ENCODE measurements around the gene SENP2. TPM values are rescaled to one million over a fixed set of nuclear protein-coding genes. Genes with fewer than 3 reads are reported as not detected.
"Not testable (repeated sequence)": the region's sequence is repeated elsewhere in the genome, so short reads cannot be mapped to it uniquely, and the experiment has no call there.

The SENP2 gene
- polyA plus RNA-seq, 2 donors = 5.3 to 8.4 TPM

GRCh38 chr3:185625784-185626183 lies 39.7 kb downstream of the SENP2 start:
- 68 to 73% methylated on average over 1 of the region's 1 CpG for WGBS, 2 donors
- Histone ChIP-seq H3K36me3 (ENCODE audit: control insufficient read depth in 2 of 2, insufficient read depth in 2 of 2, low read length in 1 of 2) (peaks cover 0 to 8% of the 10 kb centered on the region in 2 donors), H3K4me1 (ENCODE audit: control insufficient read depth in 2 of 2, insufficient read depth in 2 of 2, low read length in 1 of 2) (no peaks in the 10 kb centered on the region)

DNA sequence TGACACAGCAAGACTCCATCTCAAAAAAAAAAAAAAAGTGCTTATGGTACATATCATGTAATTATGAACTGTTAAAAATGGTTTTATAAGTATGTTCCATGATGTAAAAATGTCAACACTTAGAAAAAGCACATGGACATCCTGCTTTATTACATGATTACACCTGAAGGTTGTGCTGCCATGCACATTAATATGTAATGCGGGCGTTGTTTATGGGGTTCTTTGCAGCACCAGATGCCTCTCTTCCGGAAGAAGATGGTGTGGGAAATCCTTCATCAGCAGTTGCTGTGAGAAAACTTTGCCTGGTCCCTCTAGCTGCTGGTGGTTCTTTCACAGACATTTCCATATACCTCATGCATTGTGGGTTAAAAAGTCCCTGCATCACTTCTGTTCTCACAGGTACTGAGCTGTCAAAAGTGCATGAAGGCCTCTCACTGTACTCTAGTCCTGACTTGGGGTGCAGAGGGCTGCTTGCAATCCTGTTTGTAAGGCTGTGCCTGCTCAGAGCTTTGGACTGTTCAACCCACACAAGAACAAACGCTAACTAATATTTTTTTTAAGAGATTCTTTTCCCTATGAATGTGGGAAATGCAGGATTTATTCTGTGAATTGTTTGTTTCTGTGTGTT lies 43.6 kb downstream of the SENP2 start:
- no peak overlapping the region for H3K27ac ChIP-seq (ENCODE audit: low read depth in 2 of 2, low read length in 1 of 2)
- WGBS, 2 donors = 76 to 78% methylated on average over 4 of the region's 4 CpGs

More at GRCh38 chr3:185625784-185626183, 39.7 kb downstream of the SENP2 start:
- Histone ChIP-seq H3K9me3 (ENCODE audit: control insufficient read depth in 2 of 2, insufficient read depth in 1 of 2, low read depth in 1 of 2, low read length in 1 of 2) (no peaks in the 10 kb centered on the region), H3K27ac (ENCODE audit: low read depth in 2 of 2, low read length in 1 of 2) (no peak overlapping the region), H3K27me3 (ENCODE audit: control insufficient read depth in 1 of 2, insufficient read depth in 2 of 2, low read length in 2 of 2) (no peaks in the 10 kb centered on the region), H3K4me3 (ENCODE audit: low read depth in 1 of 2, low read length in 2 of 2) (no peak overlapping the region)

DNA sequence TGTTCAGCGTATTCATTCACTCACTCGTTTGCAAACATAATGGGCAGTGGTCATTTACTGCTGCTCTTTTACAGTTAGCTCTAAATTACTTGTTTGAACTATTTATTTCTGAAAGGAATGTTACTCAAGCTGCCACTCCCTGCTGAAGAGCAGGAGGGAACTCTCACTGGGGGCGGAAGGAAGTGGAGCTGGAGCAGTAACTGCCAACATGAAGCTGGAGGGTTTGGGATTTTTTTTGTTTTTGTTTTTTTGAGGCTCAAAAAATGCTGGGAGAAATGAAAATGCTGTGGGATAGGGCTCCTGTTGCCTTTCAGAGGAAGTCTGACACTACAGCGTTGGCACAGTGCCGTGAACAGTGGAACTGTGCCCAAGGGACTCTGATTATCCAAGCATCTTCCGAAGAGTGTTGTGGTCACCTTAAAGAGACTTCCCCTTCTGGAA lies 44.1 kb downstream of the SENP2 start:
- Histone ChIP-seq H3K4me1 (ENCODE audit: control insufficient read depth in 2 of 2, insufficient read depth in 2 of 2, low read length in 1 of 2) (peaks cover 0 to 2% of the 10 kb centered on the region in 2 donors), H3K27ac (ENCODE audit: low read depth in 2 of 2, low read length in 1 of 2) (peak overlapping the region in 1 of 2 donors; percentile 10), H3K27me3 (ENCODE audit: control insufficient read depth in 1 of 2, insufficient read depth in 2 of 2, low read length in 2 of 2) (no peaks in the 10 kb centered on the region), H3K9me3 (ENCODE audit: control insufficient read depth in 2 of 2, insufficient read depth in 1 of 2, low read depth in 1 of 2, low read length in 1 of 2) (no peaks in the 10 kb centered on the region), H3K4me3 (ENCODE audit: low read depth in 1 of 2, low read length in 2 of 2) (no peak overlapping the region), H3K36me3 (ENCODE audit: control insufficient read depth in 2 of 2, insufficient read depth in 2 of 2, low read length in 1 of 2) (peaks cover 0 to 8% of the 10 kb centered on the region in 2 donors)
- WGBS, 2 donors = 44% methylated on average over 6 of the region's 6 CpGs

More for the DNA sequence above, 43.6 kb downstream of the SENP2 start:
- Histone ChIP-seq H3K27me3 (ENCODE audit: control insufficient read depth in 1 of 2, insufficient read depth in 2 of 2, low read length in 2 of 2) (no peaks in the 10 kb centered on the region), H3K4me3 (ENCODE audit: low read depth in 1 of 2, low read length in 2 of 2) (no peak overlapping the region), H3K9me3 (ENCODE audit: control insufficient read depth in 2 of 2, insufficient read depth in 1 of 2, low read depth in 1 of 2, low read length in 1 of 2) (no peaks in the 10 kb centered on the region), H3K36me3 (ENCODE audit: control insufficient read depth in 2 of 2, insufficient read depth in 2 of 2, low read length in 1 of 2) (peaks cover 0 to 8% of the 10 kb centered on the region in 2 donors), H3K4me1 (ENCODE audit: control insufficient read depth in 2 of 2, insufficient read depth in 2 of 2, low read length in 1 of 2) (peaks cover 0 to 2% of the 10 kb centered on the region in 2 donors)

GRCh38 chr3:185631108-185631507 lies 45.0 kb downstream of the SENP2 start:
- peaks cover 0 to 2% of the 10 kb centered on the region in 2 donors for H3K4me1 ChIP-seq (ENCODE audit: control insufficient read depth in 2 of 2, insufficient read depth in 2 of 2, low read length in 1 of 2)
- no peaks in the 10 kb centered on the region for H3K27me3 ChIP-seq (ENCODE audit: control insufficient read depth in 1 of 2, insufficient read depth in 2 of 2, low read length in 2 of 2)
- peak overlapping the region in 1 of 2 donors; percentile 13 for H3K27ac ChIP-seq (ENCODE audit: low read depth in 2 of 2, low read length in 1 of 2)
- peaks cover 0 to 8% of the 10 kb centered on the region in 2 donors for H3K36me3 ChIP-seq (ENCODE audit: control insufficient read depth in 2 of 2, insufficient read depth in 2 of 2, low read length in 1 of 2)
- WGBS, 2 donors = 71 to 80% methylated on average over 4 of the region's 4 CpGs
- no peak overlapping the region for H3K4me3 ChIP-seq (ENCODE audit: low read depth in 1 of 2, low read length in 2 of 2)
- no peaks in the 10 kb centered on the region for H3K9me3 ChIP-seq (ENCODE audit: control insufficient read depth in 2 of 2, insufficient read depth in 1 of 2, low read depth in 1 of 2, low read length in 1 of 2)

DNA sequence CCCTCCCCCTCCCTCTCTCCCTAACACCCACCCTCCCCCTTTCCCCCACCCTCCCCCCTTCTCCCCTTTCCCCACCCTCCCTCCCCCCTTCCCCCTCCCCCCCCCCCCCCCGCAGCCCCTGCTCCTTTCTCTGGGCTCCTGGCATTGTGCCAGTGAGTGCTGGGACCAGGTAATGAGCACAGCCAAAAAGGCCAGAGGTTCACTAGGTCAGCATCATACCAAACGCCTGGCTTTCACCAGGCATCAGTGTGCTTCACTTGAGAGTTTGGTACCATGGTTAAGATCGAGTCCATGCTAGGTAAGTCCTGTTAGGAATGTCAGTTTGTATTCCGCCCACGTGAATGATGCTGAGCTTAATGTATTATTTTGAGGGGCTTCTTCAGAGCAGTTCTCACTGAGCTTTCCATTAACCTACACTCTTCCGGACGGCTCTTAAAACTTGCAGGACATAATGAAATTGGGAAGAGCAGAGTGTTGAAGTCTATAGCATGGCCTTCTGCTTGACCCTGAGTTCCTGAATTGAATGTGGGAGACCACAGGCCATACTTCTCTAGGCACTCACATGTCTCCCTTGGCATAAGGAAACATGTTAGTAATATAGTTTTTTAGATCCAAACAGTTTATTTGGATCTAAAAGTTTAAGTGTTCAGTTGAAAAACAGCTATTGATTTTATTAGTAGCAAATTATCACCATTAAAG lies 45.6 kb downstream of the SENP2 start:
- H3K4me3 ChIP-seq (ENCODE audit: low read depth in 1 of 2, low read length in 2 of 2) = no peak overlapping the region
- peaks cover 0 to 8% of the 10 kb centered on the region in 2 donors for H3K36me3 ChIP-seq (ENCODE audit: control insufficient read depth in 2 of 2, insufficient read depth in 2 of 2, low read length in 1 of 2)
- H3K27ac ChIP-seq (ENCODE audit: low read depth in 2 of 2, low read length in 1 of 2) = no peak overlapping the region
- 92 to 93% methylated on average over 6 of the region's 7 CpGs for WGBS, 2 donors
- H3K4me1 ChIP-seq (ENCODE audit: control insufficient read depth in 2 of 2, insufficient read depth in 2 of 2, low read length in 1 of 2) = peaks cover 0 to 2% of the 10 kb centered on the region in 2 donors
- no peaks in the 10 kb centered on the region for H3K27me3 ChIP-seq (ENCODE audit: control insufficient read depth in 1 of 2, insufficient read depth in 2 of 2, low read length in 2 of 2)
- H3K9me3 ChIP-seq (ENCODE audit: control insufficient read depth in 2 of 2, insufficient read depth in 1 of 2, low read depth in 1 of 2, low read length in 1 of 2) = no peaks in the 10 kb centered on the region

DNA sequence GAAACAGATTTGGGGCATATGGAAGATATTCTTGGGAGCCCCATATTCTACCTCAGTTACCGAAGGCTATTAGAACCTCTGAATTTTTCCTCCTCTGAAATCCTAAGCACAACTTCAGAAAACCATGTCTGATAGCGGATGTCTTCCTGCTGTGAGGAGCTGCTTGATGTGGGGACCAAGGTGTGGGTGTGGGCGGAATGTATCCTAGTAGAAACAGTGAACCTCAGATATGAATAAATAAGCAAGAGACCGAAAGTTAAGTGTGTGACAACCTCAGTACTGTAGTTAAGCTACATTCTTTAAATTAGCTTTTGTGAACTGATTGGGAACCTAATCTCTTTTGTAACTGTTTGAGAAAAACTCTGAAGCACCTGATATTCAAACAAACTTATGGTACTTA lies 46.9 kb downstream of the SENP2 start:
- Histone ChIP-seq H3K27me3 (ENCODE audit: control insufficient read depth in 1 of 2, insufficient read depth in 2 of 2, low read length in 2 of 2) (no peaks in the 10 kb centered on the region), H3K4me3 (ENCODE audit: low read depth in 1 of 2, low read length in 2 of 2) (no peak overlapping the region), H3K27ac (ENCODE audit: low read depth in 2 of 2, low read length in 1 of 2) (no peak overlapping the region), H3K36me3 (ENCODE audit: control insufficient read depth in 2 of 2, insufficient read depth in 2 of 2, low read length in 1 of 2) (peaks cover 0 to 8% of the 10 kb centered on the region in 2 donors), H3K9me3 (ENCODE audit: control insufficient read depth in 2 of 2, insufficient read depth in 1 of 2, low read depth in 1 of 2, low read length in 1 of 2) (no peaks in the 10 kb centered on the region), H3K4me1 (ENCODE audit: control insufficient read depth in 2 of 2, insufficient read depth in 2 of 2, low read length in 1 of 2) (peaks cover 0 to 2% of the 10 kb centered on the region in 2 donors)
- 95 to 96% methylated on average over 4 of the region's 4 CpGs for WGBS, 2 donors

DNA sequence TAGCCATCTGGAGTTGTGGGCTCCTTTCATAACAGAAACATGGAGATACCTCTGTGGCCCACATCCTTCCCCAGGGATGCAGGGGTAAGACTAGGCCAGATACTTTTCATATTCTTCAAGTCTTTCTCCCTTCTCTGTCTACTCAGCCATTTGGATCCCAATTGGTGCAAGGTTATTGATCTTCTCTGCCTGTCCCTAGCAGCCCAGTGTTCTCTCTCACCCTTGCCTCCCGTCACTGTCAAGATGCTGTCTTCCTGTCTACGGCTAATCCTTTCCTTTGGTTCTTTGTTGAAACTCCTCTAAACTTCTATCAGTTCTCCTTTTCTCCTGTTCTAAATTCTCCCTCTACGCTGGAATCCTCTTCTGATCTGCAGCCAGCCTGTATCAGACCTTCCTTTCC lies 51.3 kb downstream of the SENP2 start:
- H3K4me1 ChIP-seq (ENCODE audit: control insufficient read depth in 2 of 2, insufficient read depth in 2 of 2, low read length in 1 of 2) = peaks cover 0 to 2% of the 10 kb centered on the region in 2 donors
- no peaks in the 10 kb centered on the region for H3K36me3 ChIP-seq (ENCODE audit: control insufficient read depth in 2 of 2, insufficient read depth in 2 of 2, low read length in 1 of 2)
- 79 to 81% methylated on average over 3 of the region's 3 CpGs for WGBS, 2 donors
- no peaks in the 10 kb centered on the region for H3K27me3 ChIP-seq (ENCODE audit: control insufficient read depth in 1 of 2, insufficient read depth in 2 of 2, low read length in 2 of 2)
- peak overlapping the region in 1 of 2 donors; percentile 28 for H3K27ac ChIP-seq (ENCODE audit: low read depth in 2 of 2, low read length in 1 of 2)
- no peaks in the 10 kb centered on the region for H3K9me3 ChIP-seq (ENCODE audit: control insufficient read depth in 2 of 2, insufficient read depth in 1 of 2, low read depth in 1 of 2, low read length in 1 of 2)
- H3K4me3 ChIP-seq (ENCODE audit: low read depth in 1 of 2, low read length in 2 of 2) = no peak overlapping the region

- 92 to 94% methylated on average over 11 of the region's 11 CpGs for WGBS, 2 donors
- H3K9me3 ChIP-seq (ENCODE audit: control insufficient read depth in 2 of 2, insufficient read depth in 1 of 2, low read depth in 1 of 2, low read length in 1 of 2); H3K4me3 ChIP-seq (ENCODE audit: low read depth in 1 of 2, low read length in 2 of 2); H3K27me3 ChIP-seq (ENCODE audit: control insufficient read depth in 1 of 2, insufficient read depth in 2 of 2, low read length in 2 of 2); H3K4me1 ChIP-seq (ENCODE audit: control insufficient read depth in 2 of 2, insufficient read depth in 2 of 2, low read length in 1 of 2); H3K27ac ChIP-seq (ENCODE audit: low read depth in 2 of 2, low read length in 1 of 2); H3K36me3 ChIP-seq (ENCODE audit: control insufficient read depth in 2 of 2, insufficient read depth in 2 of 2, low read length in 1 of 2): not testable (repeated sequence)
Measured at GRCh38 chr3:185638651-185639050, 52.6 kb downstream of the SENP2 start.

DNA sequence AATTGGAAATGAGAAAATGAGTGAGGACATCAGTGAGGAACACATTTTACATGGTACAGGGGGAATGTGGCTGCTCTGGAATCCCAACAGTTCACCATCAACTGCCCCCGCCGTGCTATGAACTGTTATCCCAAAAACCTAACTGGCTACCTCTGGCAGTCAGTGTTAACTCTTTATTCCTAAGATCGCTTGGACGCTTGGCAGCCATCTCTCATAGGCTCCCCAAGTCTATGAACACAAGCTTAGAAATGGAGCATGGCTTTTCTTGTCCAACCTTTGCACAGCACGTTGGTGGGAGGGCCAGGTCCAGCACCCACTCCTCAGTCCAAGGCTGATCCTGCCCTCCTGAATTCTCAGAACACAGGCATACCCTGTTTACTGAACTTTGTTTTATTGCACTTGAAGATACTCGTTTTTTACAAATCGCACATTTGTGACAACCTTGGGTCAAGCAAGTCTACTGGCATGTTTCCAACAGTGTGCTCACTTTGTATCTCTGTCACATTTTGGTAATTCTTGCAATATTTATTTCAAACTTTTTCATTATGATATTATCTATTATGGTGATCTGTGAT lies 53.6 kb downstream of the SENP2 start:
- Histone ChIP-seq H3K27ac (ENCODE audit: low read depth in 2 of 2, low read length in 1 of 2) (no peak overlapping the region), H3K9me3 (ENCODE audit: control insufficient read depth in 2 of 2, insufficient read depth in 1 of 2, low read depth in 1 of 2, low read length in 1 of 2) (no peaks in the 10 kb centered on the region), H3K36me3 (ENCODE audit: control insufficient read depth in 2 of 2, insufficient read depth in 2 of 2, low read length in 1 of 2) (no peaks in the 10 kb centered on the region), H3K4me1 (ENCODE audit: control insufficient read depth in 2 of 2, insufficient read depth in 2 of 2, low read length in 1 of 2) (no peaks in the 10 kb centered on the region), H3K4me3 (ENCODE audit: low read depth in 1 of 2, low read length in 2 of 2) (no peak overlapping the region), H3K27me3 (ENCODE audit: control insufficient read depth in 1 of 2, insufficient read depth in 2 of 2, low read length in 2 of 2) (no peaks in the 10 kb centered on the region)
- whole genome bisulfite sequencing, 2 donors = 82 to 87% methylated on average over 7 of the region's 7 CpGs
